GM21529 (cell line): ENCODE results near the gene TTN.

Experiments used
- ATAC-seq: cut with Tn5 transposase; IDR thresholded peaks from one replicate; pipeline ENCODE4 v1.9.1; 2021; ENCODE audit not compliant: unreplicated experiment

The TTN gene

DNA sequence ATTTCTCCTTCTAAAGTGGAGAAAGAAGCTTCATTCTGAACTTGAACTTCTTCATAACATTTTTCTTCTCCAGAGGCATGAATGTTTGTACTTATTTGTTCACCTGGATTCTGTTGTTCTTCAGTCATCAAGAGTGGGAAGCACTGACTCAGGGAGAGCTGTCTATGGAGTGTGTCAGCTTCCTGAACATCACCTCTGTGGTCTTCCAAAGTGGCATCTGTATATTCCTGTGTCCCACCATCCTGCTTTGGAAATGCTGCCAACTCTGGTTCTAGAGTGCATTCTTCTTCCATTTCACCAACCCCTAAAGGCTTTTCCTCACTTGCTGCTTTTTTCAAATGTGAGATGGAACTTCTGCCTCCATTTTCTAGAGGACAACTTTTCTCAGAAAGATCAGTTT lies 59.5 kb downstream of the TTN start:
- no peak for ATAC-seq

GRCh38 chr2:178734518-178734917 lies 72.7 kb downstream of the TTN start:
- ATAC-seq = no peak

- ATAC-seq = no peak
Measured at GRCh38 chr2:178733975-178734374, 73.2 kb downstream of the TTN start.

- no peak for ATAC-seq
Measured at GRCh38 chr2:178732913-178733312, 74.3 kb downstream of the TTN start.

DNA sequence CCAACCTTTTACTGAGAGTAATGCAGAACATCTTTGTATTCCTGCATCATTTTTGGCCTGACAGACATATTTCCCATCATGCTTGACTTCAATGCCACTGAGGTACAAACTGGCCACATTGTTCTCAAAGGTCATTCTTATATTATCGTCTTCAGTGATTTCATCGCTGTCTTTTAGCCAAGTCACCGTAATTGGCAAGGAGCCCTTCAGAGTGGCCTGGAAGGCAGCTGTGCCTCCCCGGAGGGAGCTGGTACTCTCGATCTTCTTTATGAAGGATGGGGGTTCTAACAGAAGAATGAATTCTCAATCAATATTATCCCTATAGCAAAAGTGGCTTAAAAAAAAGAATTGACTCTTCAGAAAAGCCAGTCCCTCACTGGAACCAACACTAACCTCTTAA lies 75.9 kb downstream of the TTN start:
- ATAC-seq = no peak

GRCh38 chr2:178730049-178730448 lies 77.2 kb downstream of the TTN start:
- ATAC-seq = no peak

DNA sequence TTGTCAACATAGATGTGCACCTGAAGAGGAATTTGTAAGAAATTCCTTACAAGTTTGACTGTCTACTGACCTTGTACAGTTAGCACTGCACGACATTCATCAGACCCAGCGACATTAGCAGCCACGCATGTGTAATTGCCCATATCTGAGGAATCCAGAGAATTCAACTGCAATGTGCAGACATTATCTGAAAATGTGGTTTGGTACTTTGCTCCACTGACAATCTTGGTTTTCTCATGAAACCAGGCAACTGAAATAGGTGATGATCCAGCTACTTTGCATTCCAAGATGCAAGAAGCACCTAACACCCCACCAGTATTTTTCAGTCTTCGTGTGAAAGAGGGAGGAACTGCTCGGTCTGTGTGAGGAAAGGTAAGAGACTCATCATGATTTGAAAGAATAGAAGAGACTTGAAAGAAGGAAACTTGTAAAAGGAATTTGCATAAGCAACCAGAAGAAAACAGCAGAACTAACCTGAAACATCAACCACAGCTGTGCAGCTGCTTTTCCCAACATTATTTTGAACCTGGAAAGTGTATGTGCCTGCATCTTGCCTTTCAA lies 83.4 kb downstream of the TTN start:
- ATAC-seq = no peak

GRCh38 chr2:178722296-178722695 lies 84.9 kb downstream of the TTN start:
- no peak for ATAC-seq

GRCh38 chr2:178718988-178719387 lies 88.2 kb downstream of the TTN start:
- ATAC-seq = no peak

GRCh38 chr2:178718283-178718682 lies 88.9 kb downstream of the TTN start:
- no peak for ATAC-seq

DNA sequence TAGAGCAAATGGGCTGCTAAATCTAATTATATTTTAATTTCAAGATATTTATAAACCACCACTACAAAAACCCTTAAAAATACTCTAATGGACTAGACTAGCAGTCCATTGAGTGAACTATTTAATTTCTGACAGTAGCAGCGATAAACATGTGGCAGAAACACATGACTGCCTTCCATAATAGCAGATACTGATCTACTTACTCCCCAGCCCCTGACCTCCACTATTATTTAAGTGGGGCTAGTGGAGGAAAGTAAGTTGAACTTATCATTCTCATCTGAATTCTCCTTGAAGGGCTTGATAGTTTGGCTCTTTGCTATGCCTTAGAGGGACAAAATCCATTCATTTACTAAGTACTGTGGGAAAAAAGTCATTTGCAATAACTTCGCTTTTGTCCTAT lies 90.8 kb downstream of the TTN start:
- no peak for ATAC-seq

GRCh38 chr2:178715366-178715765 lies 91.9 kb downstream of the TTN start:
- no peak for ATAC-seq

- no peak for ATAC-seq
Measured at GRCh38 chr2:178707476-178707875, 99.7 kb downstream of the TTN start.

- ATAC-seq = no peak
Measured at GRCh38 chr2:178704876-178705275, 102.3 kb downstream of the TTN start.

DNA sequence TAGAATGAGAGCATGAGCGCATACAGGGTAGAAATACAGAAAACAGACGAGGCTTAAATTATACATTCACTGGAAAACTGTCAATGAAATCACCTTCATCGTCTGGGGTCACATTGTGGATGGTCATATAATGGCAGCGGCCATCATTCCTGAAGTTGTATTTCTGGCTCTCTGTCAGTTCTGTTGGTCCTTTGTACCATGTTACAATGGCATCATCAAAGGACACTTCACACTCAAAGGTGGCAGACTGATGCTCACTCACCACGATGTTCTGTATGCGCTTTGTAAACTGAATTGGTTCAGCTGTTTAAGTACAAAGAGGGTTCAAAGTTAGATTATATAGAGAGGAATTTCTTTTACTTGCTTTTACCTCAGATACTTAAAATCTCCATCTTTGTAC lies 104.9 kb downstream of the TTN start:
- ATAC-seq = no peak

- no peak for ATAC-seq
Measured at GRCh38 chr2:178700922-178701342, 106.3 kb downstream of the TTN start.

DNA sequence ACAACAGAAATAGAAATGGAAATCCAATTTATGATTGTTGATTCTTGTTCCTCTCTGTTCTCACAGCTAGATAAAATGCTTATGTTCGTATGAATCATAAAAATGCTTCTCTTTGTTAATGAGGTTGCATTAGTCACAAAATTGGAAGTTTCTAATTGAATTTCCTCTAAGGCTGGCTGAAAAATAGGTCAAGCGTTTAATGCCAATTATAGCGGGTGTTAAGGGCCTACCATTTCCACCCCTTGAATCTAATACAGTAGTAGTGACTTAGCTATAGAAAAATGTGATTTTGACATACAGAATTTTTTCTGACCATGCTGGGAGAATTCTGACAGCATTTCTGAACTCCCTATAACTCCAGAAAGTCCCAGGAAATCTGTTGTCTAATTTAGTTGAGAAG lies 107.1 kb downstream of the TTN start:
- no peak for ATAC-seq

DNA sequence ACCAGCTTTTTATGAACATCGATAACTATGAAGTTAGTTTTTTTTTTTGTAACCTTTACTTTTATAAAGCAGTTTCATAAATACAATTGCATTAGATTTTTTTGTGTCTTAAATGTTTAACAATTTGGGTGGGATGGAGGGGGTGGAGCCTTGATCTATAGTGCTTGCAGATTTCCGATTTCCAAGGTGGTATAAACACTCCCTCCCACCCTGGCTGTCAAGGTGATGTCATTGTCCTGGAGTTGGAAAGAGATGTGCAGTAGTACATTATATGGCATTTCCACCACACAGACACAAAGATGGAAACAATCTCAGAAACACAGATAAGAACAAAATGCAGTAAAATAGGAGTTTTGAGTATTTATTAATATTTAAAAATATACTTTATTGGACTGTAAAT lies 114.4 kb downstream of the TTN start:
- ATAC-seq = no peak

DNA sequence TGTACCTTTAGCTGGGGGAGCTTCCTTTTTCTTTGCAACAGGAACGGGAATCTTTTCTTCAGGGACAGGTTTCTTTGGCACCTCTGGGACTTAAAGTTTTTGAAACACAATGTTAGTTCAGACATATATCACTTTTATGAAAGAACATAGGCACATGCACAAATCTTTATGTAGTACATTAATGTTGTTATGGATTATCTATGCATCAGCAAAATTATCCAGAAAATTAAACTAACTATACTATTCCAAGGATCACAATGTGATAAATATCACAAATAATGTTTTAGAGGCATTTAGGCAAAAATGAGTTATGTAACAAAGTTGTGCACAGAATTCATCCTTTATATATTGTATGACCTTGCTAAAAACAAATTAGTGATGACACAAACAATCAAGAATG lies 117.4 kb downstream of the TTN start:
- ATAC-seq = no peak

DNA sequence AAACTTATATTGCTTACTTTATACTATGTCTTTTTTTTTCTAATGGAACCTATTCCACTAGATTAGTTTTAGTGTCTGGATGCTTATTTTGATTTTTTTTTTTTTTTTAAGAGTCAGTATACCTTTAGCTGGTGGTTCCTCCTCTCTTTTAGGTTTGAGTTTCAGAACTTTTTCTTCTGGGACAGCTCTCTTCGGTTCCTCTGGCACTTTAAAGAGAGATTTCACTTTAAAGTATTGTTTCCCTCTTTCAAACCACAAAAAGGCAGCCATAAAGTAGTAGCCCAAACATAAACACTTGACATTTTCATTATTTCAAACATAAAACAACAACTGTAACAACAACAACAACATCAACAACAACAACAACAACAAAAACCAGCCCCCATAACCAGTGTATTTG lies 123.3 kb downstream of the TTN start:
- no peak for ATAC-seq

DNA sequence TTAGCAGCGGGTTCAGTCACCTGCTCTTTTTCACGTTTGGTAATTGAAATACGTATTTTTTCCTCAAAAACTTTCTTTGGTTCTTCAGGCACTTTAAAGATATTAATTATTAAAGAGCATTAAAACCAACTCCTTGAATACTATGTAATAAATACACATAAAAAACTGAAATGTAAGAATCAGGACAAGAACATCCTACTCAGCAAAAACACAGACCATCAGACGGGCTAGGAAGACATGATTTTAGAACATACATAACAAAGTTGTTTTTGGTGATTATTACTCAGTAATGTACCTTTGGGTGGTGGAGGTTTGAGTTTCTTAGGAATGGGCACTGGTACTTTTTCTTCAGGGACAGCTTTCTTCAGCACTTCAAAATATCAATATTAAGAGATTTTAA lies 126.1 kb downstream of the TTN start:
- no peak for ATAC-seq

GRCh38 chr2:178679891-178680290 lies 127.3 kb downstream of the TTN start:
- no peak for ATAC-seq

DNA sequence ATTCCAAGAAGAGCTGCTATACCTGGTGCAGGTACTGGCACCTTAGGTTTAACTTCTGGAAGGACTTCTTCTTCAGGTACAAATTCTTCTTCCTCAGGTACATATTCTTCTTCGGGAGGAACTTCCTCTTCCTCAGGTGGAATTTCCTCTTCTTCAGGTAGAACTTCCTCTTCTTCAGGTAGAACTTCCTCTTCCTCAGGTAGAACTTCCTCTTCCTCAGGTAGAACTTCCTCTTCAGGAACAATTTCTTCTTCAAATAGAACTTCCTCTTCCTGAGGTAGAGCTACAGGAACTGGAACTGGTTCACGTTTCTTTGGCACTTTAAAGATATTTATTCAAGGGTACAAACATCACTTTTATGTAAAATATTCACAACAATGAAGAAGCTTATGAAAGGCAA lies 129.6 kb downstream of the TTN start:
- no peak for ATAC-seq

DNA sequence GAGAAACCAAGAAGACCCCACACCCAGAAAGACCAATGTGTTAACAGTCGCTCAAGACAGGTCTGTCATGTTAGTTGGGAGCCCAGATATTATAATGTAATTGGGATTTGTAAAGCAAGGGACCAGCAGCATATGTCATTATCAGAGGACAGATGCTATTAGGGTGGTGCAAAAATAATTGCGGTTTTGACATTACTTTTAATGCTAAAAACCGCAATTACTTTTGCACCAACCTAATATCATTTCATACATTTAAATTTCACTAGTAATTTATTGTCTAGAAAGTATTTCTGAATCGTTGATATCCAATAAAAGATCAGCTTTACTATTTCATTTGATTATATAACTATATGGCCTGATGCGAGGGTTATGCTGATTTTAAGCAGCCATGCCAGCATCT lies 131.2 kb downstream of the TTN start:
- ATAC-seq = no peak
